ENCODE data around the gene CPSF2. TPM values are rescaled to one million over a fixed set of nuclear protein-coding genes. Genes with fewer than 3 reads are reported as not detected.

CPSF2 gene
- total RNA-seq, 2 donors from 2014 or later: 39.7 to 40.2 TPM

DNA sequence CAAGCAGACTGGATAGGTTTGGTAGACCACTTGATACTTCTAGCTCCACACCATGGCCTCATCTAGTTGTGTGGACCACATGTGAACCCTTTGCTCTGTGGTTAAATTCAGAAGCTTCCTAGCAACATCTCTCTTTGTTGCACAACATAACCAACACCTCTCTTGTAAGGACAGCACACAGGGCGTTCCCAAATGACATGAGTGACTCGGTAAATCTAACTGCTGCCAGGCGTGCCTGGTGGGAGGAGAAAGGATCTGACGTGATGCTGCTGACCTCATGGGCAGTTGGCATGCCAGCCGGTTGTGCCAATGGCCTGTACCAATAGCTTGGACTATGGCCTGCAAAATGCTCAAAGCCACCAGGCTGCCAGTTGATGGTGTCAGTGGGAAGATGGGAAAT lies 93.8 kb downstream of the CPSF2 start:
- DNase-seq (no peak), ATAC-seq (no peak)
- intact Hi-C loops (cut with DNase I): no loop called here

DNA sequence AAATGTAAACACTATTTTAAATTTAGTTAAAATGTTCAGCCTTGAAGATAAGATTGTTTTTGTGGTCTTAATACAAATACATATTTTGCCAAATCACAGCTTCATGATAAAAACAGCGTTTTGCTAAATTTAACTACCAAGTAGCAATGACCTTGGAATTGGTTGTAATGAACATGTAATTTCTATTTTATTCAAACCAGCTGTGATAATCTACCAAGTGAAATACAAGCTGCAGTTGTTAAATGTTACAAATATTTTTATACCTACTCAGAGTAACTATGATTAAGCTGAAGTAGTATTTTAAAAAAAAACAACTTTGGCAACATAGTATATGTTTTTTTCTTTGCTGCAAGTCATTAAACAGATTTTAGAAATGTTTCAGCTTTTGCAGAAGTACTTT lies 96.2 kb downstream of the CPSF2 start:
- intact Hi-C loops (cut with DNase I): no loop called here
- DNase-seq (no peak), ATAC-seq (peak in 1 of 2 donors; percentile 41)

Other genes with a start within 250 kb of the CPSF2 start
- gene FBLN5, start 174.3 kb upstream of the CPSF2 start, total RNA-seq: 100 to 1,000 TPM; 121 to 122 TPM
- 10 to 100 TPM; 54.2 to 59.2 TPM for gene TRIP11, start 81.9 kb upstream of the CPSF2 start, total RNA-seq
- 10 to 100 TPM; 17.2 to 21.4 TPM for gene ATXN3, start 15.4 kb upstream of the CPSF2 start, total RNA-seq
- gene NDUFB1, start 263 bp upstream of the CPSF2 start, total RNA-seq: 100 to 1,000 TPM; 436 to 539 TPM
- gene SLC24A4, start 201.2 kb downstream of the CPSF2 start, total RNA-seq: under 1 TPM; 0.26 to 0.53 TPM